NOMO-1 (cell line): Measurements from ENCODE around the gene C15orf62.
A peak's percentile ranks its signal among the peaks of the same experiment; 100 is the strongest.

Experiments
- DNase-seq, 2 experiments: peaks; one replicate each; lab custom pipeline; 2025; ENCODE audit not compliant: unreplicated experiment in 2 of 2; lab: John Stamatoyannopoulos, UW

Gene C15orf62

GRCh38 chr15:40754883-40755811 lies 14.6 kb upstream of the C15orf62 start, which contains the start of gene RMDN3:
RMDN3 (minus strand) TSS chr15:40755254; CDS start chr15:40754783, 471 bp downstream.
- peak; percentile 92 to 96 for DNase-seq

- peak in 1 of 2 experiments; percentile 17 for DNase-seq
These were observed 14.0 kb upstream of the C15orf62 start for GRCh38 chr15:40755812-40756208.

- DNase-seq = no peak
These were observed 12.8 kb upstream of the C15orf62 start for GRCh38 chr15:40756938-40757337.

- DNase-seq = no peak
These were observed 9.8 kb upstream of the C15orf62 start for GRCh38 chr15:40759961-40760360.

- no peak for DNase-seq
These were observed 6.6 kb upstream of the C15orf62 start for GRCh38 chr15:40762919-40763800.

- DNase-seq = peak; percentile 67 to 71
These were observed 5.8 kb upstream of the C15orf62 start, which contains the start of gene GCHFR for GRCh38 chr15:40763801-40764628. GCHFR (plus strand) TSS chr15:40764068; CDS start chr15:40764181, 113 bp downstream.

- DNase-seq = peak in 1 of 2 experiments; percentile 17
These were observed 5.1 kb upstream of the C15orf62 start for GRCh38 chr15:40764629-40765103.

GRCh38 chr15:40766194-40766815 lies 3.5 kb upstream of the C15orf62 start:
- DNase-seq = no peak

- no peak for DNase-seq
These were observed 2.6 kb upstream of the C15orf62 start for GRCh38 chr15:40766906-40767837.

- no peak for DNase-seq
These were observed 1.8 kb upstream of the C15orf62 start for GRCh38 chr15:40767838-40768500.

- peak in 1 of 2 experiments; percentile 4 for DNase-seq
These were observed 1.1 kb upstream of the C15orf62 start for GRCh38 chr15:40768521-40769273.

- DNase-seq = no peak
These were observed 454 bp downstream of the C15orf62 start for GRCh38 chr15:40770147-40770721.

- DNase-seq = no peak
These were observed 1.5 kb downstream of the C15orf62 start for GRCh38 chr15:40771242-40771641.

GRCh38 chr15:40772014-40772413 lies 2.2 kb downstream of the C15orf62 start:
- no peak for DNase-seq

- DNase-seq = no peak
These were observed 3.7 kb downstream of the C15orf62 start for GRCh38 chr15:40773496-40773895.

GRCh38 chr15:40773902-40774301 lies 4.1 kb downstream of the C15orf62 start:
- no peak for DNase-seq

GRCh38 chr15:40775007-40775406 lies 5.2 kb downstream of the C15orf62 start:
- DNase-seq = no peak
